ENCODE measurements around the gene TSHZ2. TPM values are rescaled to one million over a fixed set of nuclear protein-coding genes. Genes with fewer than 3 reads are reported as not detected.

The TSHZ2 gene
- total and polyA plus RNA-seq, 2 donors (not counting 1 experiment from before 2014, with no cell fraction given) = 1.00 to 5.7 TPM

- Histone ChIP-seq H4K20me1 (ENCODE audit: control insufficient read depth, insufficient read depth, low read length, poor library complexity, severe bottlenecking) (no peaks in the 10 kb centered on the region), H3K27ac (ENCODE audit: low read length in 2 of 2) (no peak overlapping the region), H3K79me2 (ENCODE audit: control insufficient read depth, insufficient read depth, low read length) (no peaks in the 10 kb centered on the region), H3K9ac (ENCODE audit: low read length) (peak overlapping the region; percentile 55), H2AFZ (ENCODE audit: insufficient read depth, low read depth, low read length, poor library complexity, severe bottlenecking) (peak overlapping the region; percentile 67), H3K4me2 (replicated peaks; ENCODE audit: low read depth, low read length, poor library complexity, severe bottlenecking) (peak overlapping the region; percentile 59), H3K4me1 (ENCODE audit: control insufficient read depth in 2 of 2, insufficient read depth in 2 of 2, low read length in 2 of 2) (peaks cover 2 to 5% of the 10 kb centered on the region in 2 donors), H3K9me3 (ENCODE audit: control extremely low read depth in 1 of 3, control insufficient read depth in 2 of 3, insufficient read depth in 1 of 3, low read length in 2 of 3) (no peaks in the 10 kb centered on the region), H3K4me3 (ENCODE audit: control extremely low read depth in 1 of 5, extremely low read depth in 1 of 5, insufficient read depth in 1 of 5, low read depth in 2 of 5, low read length in 4 of 5) (peak overlapping the region in 3 of 5 experiments; percentile 45 to 60 (median 59)), H3K36me3 (replicated peaks in 1 of 2; ENCODE audit: control extremely low read depth in 1 of 2, control insufficient read depth in 1 of 2, extremely low read depth in 1 of 2, insufficient read depth in 2 of 2, low read length in 1 of 2) (no peaks in the 10 kb centered on the region), H3K27me3 (replicated peaks in 1 of 4; ENCODE audit: control extremely low read depth in 1 of 4, control insufficient read depth in 3 of 4, insufficient read depth in 4 of 4, low read length in 3 of 4) (peaks cover 0 to 19% (median 11%) of the 10 kb centered on the region in 4 experiments)
- DNase-seq (no peak), ATAC-seq (ENCODE audit: low read depth) (no peak)
- intact Hi-C loops (cut with micrococcal nuclease) = loop anchor here (2.0 kb wide), 1 partner anchor 29 kb away; no protein-coding TSS in a partner anchor
- ChIA-PET CTCF (interaction anchor here (0.5 kb wide), 1 partner anchor 185 kb away, joined by 3 read pairs; no protein-coding TSS in a partner anchor), POLR2A (interaction anchor here (0.7 kb wide), 1 partner anchor 126 kb away, joined by 3 read pairs; no protein-coding TSS in a partner anchor)
- WGBS (ENCODE audit: insufficient coverage) = 4% methylated on average over 15 of the region's 16 CpGs
- H3K4me1 Mint-ChIP-seq = peaks cover 25% of the 10 kb centered on the region
- TF ChIP-seq, protein P1, sequence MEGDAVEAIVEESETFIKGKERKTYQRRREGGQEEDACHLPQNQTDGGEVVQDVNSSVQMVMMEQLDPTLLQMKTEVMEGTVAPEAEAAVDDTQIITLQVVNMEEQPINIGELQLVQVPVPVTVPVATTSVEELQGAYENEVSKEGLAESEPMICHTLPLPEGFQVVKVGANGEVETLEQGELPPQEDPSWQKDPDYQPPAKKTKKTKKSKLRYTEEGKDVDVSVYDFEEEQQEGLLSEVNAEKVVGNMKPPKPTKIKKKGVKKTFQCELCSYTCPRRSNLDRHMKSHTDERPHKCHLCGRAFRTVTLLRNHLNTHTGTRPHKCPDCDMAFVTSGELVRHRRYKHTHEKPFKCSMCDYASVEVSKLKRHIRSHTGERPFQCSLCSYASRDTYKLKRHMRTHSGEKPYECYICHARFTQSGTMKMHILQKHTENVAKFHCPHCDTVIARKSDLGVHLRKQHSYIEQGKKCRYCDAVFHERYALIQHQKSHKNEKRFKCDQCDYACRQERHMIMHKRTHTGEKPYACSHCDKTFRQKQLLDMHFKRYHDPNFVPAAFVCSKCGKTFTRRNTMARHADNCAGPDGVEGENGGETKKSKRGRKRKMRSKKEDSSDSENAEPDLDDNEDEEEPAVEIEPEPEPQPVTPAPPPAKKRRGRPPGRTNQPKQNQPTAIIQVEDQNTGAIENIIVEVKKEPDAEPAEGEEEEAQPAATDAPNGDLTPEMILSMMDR (IDR thresholded peaks at IDR 0.05) = no peak
- no peak for TF ChIP-seq EZH2 (IDR thresholded peaks at IDR 0.05; ENCODE audit: borderline replicate concordance, insufficient read depth, low read depth, low read length, poor library complexity, severe bottlenecking)
- peak overlapping the region; percentile 54 for H3K27ac Mint-ChIP-seq
- H3K9me3 Mint-ChIP-seq (ENCODE audit: insufficient read depth) = no peaks in the 10 kb centered on the region
- peak overlapping the region; percentile 77 for H3K4me3 Mint-ChIP-seq
- peaks cover 58% of the 10 kb centered on the region for H3K27me3 Mint-ChIP-seq
These were observed 514 bp upstream of the TSHZ2 start for GRCh38 chr20:52971498-52972189.
